Liver (tissue), 3 donors: ENCODE results near the gene NOL4L.

Experiments
- CTCF ChIP-seq: fragments of 150-350 bp; IDR thresholded peaks from 2 replicates; pipeline ENCODE4 v1.5.1; 2017; ENCODE audit warnings: improper control_type of control experiment, low read depth, low read length; ENCODE audit not compliant: missing input control
- GABPA ChIP-seq, 2 donors: IDR thresholded peaks in 1 of 2; conservative IDR thresholded peaks in 1 of 2; 2 replicates each; pipeline ENCODE4 v1.6.1; 2016; ENCODE audit warnings: antibody characterized with exemption in 2 of 2, mild to moderate bottlenecking in 1 of 2, moderate library complexity in 1 of 2
- JUND ChIP-seq, 2 donors: IDR thresholded peaks; 2 replicates each; pipeline ENCODE4 v1.6.1; 2016; ENCODE audit warnings: antibody characterized with exemption in 2 of 2
- MAX ChIP-seq: IDR thresholded peaks from 2 replicates; pipeline ENCODE4 v1.6.1; 2016; ENCODE audit warnings: antibody characterized with exemption
- RAD21 ChIP-seq, 2 donors: IDR thresholded peaks; 2 replicates each; pipeline ENCODE4 v1.6.1; 2016; ENCODE audit warnings: antibody characterized with exemption in 2 of 2, mild to moderate bottlenecking in 2 of 2
- REST ChIP-seq: IDR thresholded peaks from 2 replicates; pipeline ENCODE4 v1.6.1; 2016; ENCODE audit warnings: antibody characterized with exemption, mild to moderate bottlenecking
- TAF1 ChIP-seq: conservative IDR thresholded peaks from 2 replicates; pipeline ENCODE4 v1.6.1; 2016; ENCODE audit warnings: antibody characterized with exemption, mild to moderate bottlenecking
- YY1 ChIP-seq: IDR thresholded peaks from 2 replicates; pipeline ENCODE4 v1.6.1; 2016; ENCODE audit warnings: antibody characterized with exemption, mild to moderate bottlenecking
- donor health status: healthy.
- donor health status: healthy.

- no peak for TF ChIP-seq MAX
- no peak for TF ChIP-seq RAD21 (IDR thresholded peaks at IDR 0.05)
- TF ChIP-seq CTCF, result no peak
- no peak for TF ChIP-seq JUND (IDR thresholded peaks at IDR 0.05)
- no peak for TF ChIP-seq TAF1
- TF ChIP-seq REST, result no peak
- TF ChIP-seq GABPA (IDR thresholded peaks at IDR 0.05 in 1 of 2, conservative IDR thresholded peaks at IDR 0.05 in 1 of 2), result no peak
- TF ChIP-seq YY1, result no peak
These were observed 24.1 kb upstream of the NOL4L start for GRCh38 chr20:32609111-32609773.
